Measurements from ENCODE around the gene SGMS1.

GRCh38 chr10:50618624-50619023 is 5.1 kb downstream of the SGMS1 start:
- TF ChIP-seq POLR2AphosphoS5 (IDR thresholded peaks at IDR 0.05; ENCODE audit: low read depth, low read length) (no peak), POLR2A (IDR thresholded peaks at IDR 0.05; ENCODE audit: low read depth, low read length) (no peak)
